PC-3 (cell line): ENCODE results near the gene ONECUT3. TPM values are rescaled to one million over a fixed set of nuclear protein-coding genes. Genes with fewer than 3 reads are reported as not detected.
A peak's percentile ranks its signal among the peaks of the same experiment; 100 is the strongest.

Experiments
- ATAC-seq: fragments of 200-7000 bp; cut with Tn5 transposase; 2 replicates; pipeline ENCODE4 v1.9.1; 2020; ENCODE audit warnings: mild to moderate bottlenecking, moderate library complexity
- BruUV-seq: library from RNA; stranded (reverse); fragments of 400-500 nt; replicated peaks from 2 replicates; lab custom pipeline; 2021; lab: Mats Ljungman, UMichigan
- CTCF ChIA-PET: fragments of 300-600 bp; sonication (Branson Sonifier 250); formaldehyde crosslinking; loops from one replicate; lab custom pipeline; 2022; ENCODE audit warnings: antibody characterized with exemption; lab: Charles Lee
- POLR2A ChIA-PET: fragments of 300-600 bp; sonication (Branson Sonifier 250); formaldehyde crosslinking; loops from one replicate; lab custom pipeline; 2022; ENCODE audit warnings: antibody characterized with exemption; ENCODE audit not compliant: unreplicated experiment; lab: Charles Lee
- DNase-seq: peaks from one replicate; pipeline ENCODE4 v3.0.0-alpha.2; 2015
- H2AFZ ChIP-seq: fragments of 300-600 bp; sonication (generic); 2 replicates; pipeline ENCODE4 v1.6.0; 2016; ENCODE audit warnings: antibody characterized with exemption, low read length
- H3F3A ChIP-seq: fragments of 300-600 bp; sonication (generic); one replicate; pipeline ENCODE4 v1.6.0; 2017; ENCODE audit warnings: antibody characterized with exemption, low read length, control low read depth, mild to moderate bottlenecking; ENCODE audit not compliant: unreplicated experiment
- H3K27ac ChIP-seq: fragments of 300-600 bp; sonication (generic); 2 replicates; pipeline ENCODE4 v1.5.1; 2016; ENCODE audit warnings: mild to moderate bottlenecking, low read length
- H3K27me3 ChIP-seq: fragments of 300-600 bp; sonication (generic); 2 replicates; pipeline ENCODE4 v1.6.1; 2016; ENCODE audit warnings: low read length, mixed read lengths
- H3K36me3 ChIP-seq: fragments of 300-600 bp; sonication (generic); 2 replicates; pipeline ENCODE4 v1.6.1; 2016; ENCODE audit warnings: low read depth, mixed run types, low read length, mixed read lengths
- H3K4me1 ChIP-seq: fragments of 300-600 bp; sonication (generic); 2 replicates; pipeline ENCODE4 v1.5.1; 2016; ENCODE audit warnings: low read length; ENCODE audit not compliant: insufficient read depth
- H3K4me2 ChIP-seq: fragments of 300-600 bp; sonication (generic); 2 replicates; pipeline ENCODE4 v1.6.0; 2016; ENCODE audit warnings: low read length
- H3K4me3 ChIP-seq: fragments of 300-600 bp; sonication (generic); 2 replicates; pipeline ENCODE4 v1.5.1; 2016; ENCODE audit warnings: mild to moderate bottlenecking, low read length, mixed read lengths
- H3K79me2 ChIP-seq: fragments of 300-600 bp; sonication (generic); 2 replicates; pipeline ENCODE4 v1.6.1; 2017; ENCODE audit warnings: low read length, mixed read lengths
- H3K9ac ChIP-seq: fragments of 300-600 bp; sonication (generic); 2 replicates; pipeline ENCODE4 v1.6.0; 2016; ENCODE audit warnings: mild to moderate bottlenecking, low read length
- H3K9me2 ChIP-seq: fragments of 300-600 bp; sonication (generic); replicated peaks from 2 replicates; pipeline ENCODE4 v1.6.1; 2016; ENCODE audit warnings: mixed run types, low read length, mixed read lengths
- H3K9me3 ChIP-seq: fragments of 300-600 bp; sonication (generic); 2 replicates; pipeline ENCODE4 v1.6.1; 2016; ENCODE audit warnings: low read length, mixed read lengths
- H4K20me1 ChIP-seq: fragments of 300-600 bp; sonication (generic); 2 replicates; pipeline ENCODE4 v1.6.1; 2016; ENCODE audit warnings: low read length, mixed read lengths
- EZH2 ChIP-seq: fragments of 300-600 bp; sonication (generic); IDR thresholded peaks from one replicate; pipeline ENCODE4 v1.6.1; 2017; ENCODE audit warnings: antibody characterized with exemption, mild to moderate bottlenecking, low read length; ENCODE audit not compliant: unreplicated experiment
- EZH2phosphoT487 ChIP-seq: fragments of 300-600 bp; sonication (generic); IDR thresholded peaks from 2 replicates; pipeline ENCODE4 v1.6.1; 2018; ENCODE audit warnings: mild to moderate bottlenecking, antibody characterized with exemption, low read length, borderline replicate concordance
- intact Hi-C: fragments of 100-400 bp; cut with micrococcal nuclease; formaldehyde crosslinking; loops from 2 replicates; pipeline ENCODE4 v1.9.0; 2023
- total RNA-seq: library from RNA; depleted of rRNA; stranded (reverse); fragments of >200 nt; gene quantifications from 2 replicates; pipeline ENCODE4 v1.2.3, GENCODE V29; 2014
- TF ChIP-seq, protein P1 (sequence below): fragments of 300-600 bp; sonication (generic); conservative IDR thresholded peaks from 2 replicates; pipeline ENCODE4 v1.5.1; 2017; ENCODE audit warnings: antibody characterized with exemption, low read depth, mild to moderate bottlenecking, low read length

The ONECUT3 gene
- total RNA-seq, 1 experiment from 2014 or later: 1.4 TPM

DNA sequence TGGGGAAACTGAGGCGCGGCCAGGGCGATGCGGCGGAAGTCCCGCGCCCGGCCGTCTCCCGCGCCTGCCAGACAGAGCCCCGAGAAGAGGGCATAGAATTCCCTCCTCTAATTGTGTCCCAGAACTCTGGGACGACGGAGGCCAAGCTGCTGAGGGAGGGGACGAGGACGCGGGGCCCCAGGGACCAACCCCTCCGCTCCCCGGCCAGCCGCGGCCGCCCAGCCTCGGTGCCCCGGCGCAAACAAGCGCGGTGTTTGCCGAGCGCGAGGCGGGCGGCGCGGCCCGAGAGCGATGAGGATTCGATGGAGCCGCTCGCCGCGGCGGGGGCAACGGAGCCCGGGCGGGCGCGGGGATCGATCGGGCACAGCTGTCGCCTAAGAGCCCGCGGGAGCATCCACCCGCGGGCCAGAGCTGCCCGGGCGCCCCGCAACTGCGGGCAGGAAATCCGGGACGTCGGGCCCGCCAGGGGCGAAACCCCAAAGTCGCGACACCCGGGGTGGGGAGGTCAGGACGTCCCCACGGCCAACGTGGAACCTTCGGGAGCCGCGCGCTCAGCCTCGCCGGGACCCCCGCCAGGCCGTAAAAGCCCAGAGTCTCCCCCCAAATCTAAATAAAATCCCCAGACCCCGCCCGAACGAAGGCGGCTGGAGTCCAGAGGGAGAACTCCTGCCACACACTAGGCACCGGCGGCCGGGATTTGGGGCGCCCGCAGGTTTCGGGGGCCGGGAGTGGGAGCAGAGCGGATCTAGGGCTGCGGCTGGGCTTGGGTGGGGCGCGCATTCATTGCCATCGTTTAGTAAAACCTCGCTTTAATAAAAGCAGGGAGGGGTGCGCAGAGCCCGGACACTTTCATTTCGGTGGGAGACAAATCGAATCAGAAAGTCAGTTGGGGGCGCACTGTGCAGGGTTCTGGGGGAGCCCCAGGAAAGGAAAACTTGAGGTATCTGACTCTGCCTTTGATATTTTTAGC lies 3.6 kb upstream of the ONECUT3 start:
- no peak for ATAC-seq
- H3K4me3 ChIP-seq: peak overlapping the region; percentile 70
- no peaks in the 10 kb centered on the region for H3F3A ChIP-seq
- peak overlapping the region; percentile 48 for H2AFZ ChIP-seq
- no peak for DNase-seq
- intact Hi-C loops: loop anchor here (5.0 kb wide), 1 partner anchor 77 kb away; no protein-coding TSS in a partner anchor
- peaks cover 4% of the 10 kb centered on the region; the same call in 1 of the 2 replicates for H3K27me3 ChIP-seq
- peaks cover 2% of the 10 kb centered on the region for H3K79me2 ChIP-seq
- ChIA-PET POLR2A (no interaction called here), CTCF (no interaction called here)
- no TSS peak for BruUV-seq
- H3K9me3 ChIP-seq: no peaks in the 10 kb centered on the region
- no peaks in the 10 kb centered on the region for H3K36me3 ChIP-seq
- peak overlapping the region; percentile 99 for H3K27ac ChIP-seq
- TF ChIP-seq, protein P1, sequence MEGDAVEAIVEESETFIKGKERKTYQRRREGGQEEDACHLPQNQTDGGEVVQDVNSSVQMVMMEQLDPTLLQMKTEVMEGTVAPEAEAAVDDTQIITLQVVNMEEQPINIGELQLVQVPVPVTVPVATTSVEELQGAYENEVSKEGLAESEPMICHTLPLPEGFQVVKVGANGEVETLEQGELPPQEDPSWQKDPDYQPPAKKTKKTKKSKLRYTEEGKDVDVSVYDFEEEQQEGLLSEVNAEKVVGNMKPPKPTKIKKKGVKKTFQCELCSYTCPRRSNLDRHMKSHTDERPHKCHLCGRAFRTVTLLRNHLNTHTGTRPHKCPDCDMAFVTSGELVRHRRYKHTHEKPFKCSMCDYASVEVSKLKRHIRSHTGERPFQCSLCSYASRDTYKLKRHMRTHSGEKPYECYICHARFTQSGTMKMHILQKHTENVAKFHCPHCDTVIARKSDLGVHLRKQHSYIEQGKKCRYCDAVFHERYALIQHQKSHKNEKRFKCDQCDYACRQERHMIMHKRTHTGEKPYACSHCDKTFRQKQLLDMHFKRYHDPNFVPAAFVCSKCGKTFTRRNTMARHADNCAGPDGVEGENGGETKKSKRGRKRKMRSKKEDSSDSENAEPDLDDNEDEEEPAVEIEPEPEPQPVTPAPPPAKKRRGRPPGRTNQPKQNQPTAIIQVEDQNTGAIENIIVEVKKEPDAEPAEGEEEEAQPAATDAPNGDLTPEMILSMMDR: no peak
- TF ChIP-seq EZH2: no peak
- TF ChIP-seq EZH2phosphoT487: no peak
- H3K9me2 ChIP-seq: no peaks in the 10 kb centered on the region
- H4K20me1 ChIP-seq: no peaks in the 10 kb centered on the region
- peaks cover 42% of the 10 kb centered on the region for H3K4me1 ChIP-seq
- H3K4me2 ChIP-seq: peak overlapping the region; percentile 97
- H3K9ac ChIP-seq: peak overlapping the region; percentile 95

DNA sequence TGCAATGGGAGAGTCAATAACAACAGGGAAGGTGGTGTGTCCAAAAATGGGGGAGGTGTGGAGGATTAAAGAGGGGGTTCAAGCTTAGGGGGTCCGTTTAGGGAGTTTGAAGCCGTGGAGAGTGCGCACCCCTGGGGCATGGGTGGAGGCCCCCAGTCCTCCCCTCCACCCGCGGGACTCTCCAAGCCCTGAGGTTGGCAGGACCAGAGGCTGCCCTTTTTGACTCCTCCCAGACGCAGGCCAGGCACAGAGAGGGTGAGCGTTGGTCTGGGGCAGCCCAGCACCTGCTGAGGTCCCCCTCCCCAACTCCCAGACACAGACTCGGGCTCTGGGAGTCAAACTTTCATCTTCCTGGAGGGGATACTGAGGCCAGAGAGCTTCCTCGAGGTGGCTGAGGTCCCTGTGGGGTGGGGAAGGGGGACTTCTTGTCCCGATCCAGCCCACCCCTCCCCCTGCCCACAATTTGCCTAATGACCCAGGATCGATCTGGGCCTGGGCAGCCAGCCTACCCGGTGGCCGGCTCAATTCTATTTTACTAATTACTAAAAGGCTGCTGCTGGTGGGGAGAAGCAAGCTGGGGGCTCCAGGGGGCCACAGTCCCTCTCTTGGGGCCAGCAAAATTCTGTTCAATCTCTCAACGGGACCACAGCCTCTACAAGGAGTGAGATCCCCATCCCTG lies 2.8 kb upstream of the ONECUT3 start:
- peak overlapping the region; percentile 70 for H3K4me3 ChIP-seq
- TF ChIP-seq, protein P1: no peak
- TF ChIP-seq EZH2: no peak
- no peak for TF ChIP-seq EZH2phosphoT487
- POLR2A ChIA-PET: no interaction called here
- no peaks in the 10 kb centered on the region for H3F3A ChIP-seq
- no peaks in the 10 kb centered on the region for H3K9me2 ChIP-seq
- H3K9ac ChIP-seq: no peak overlapping the region; the same call in 1 of the 2 replicates
- CTCF ChIA-PET: no interaction called here
- no peak for DNase-seq
- peaks cover 34% of the 10 kb centered on the region for H3K4me1 ChIP-seq
- intact Hi-C loops: no loop called here
- peaks cover under 1% of the 10 kb centered on the region; the same call in 1 of the 2 replicates for H4K20me1 ChIP-seq
- no peaks in the 10 kb centered on the region for H3K9me3 ChIP-seq
- H3K27me3 ChIP-seq: peaks cover 7% of the 10 kb centered on the region
- peaks cover 10% of the 10 kb centered on the region for H3K79me2 ChIP-seq
- ATAC-seq: no peak
- H2AFZ ChIP-seq: no peak overlapping the region
- peak overlapping the region; percentile 97 for H3K4me2 ChIP-seq
- no peaks in the 10 kb centered on the region for H3K36me3 ChIP-seq
- H3K27ac ChIP-seq: no peak overlapping the region
- BruUV-seq: no TSS peak
